MM.1S (cell line): ENCODE measurements around the gene RSF1.

Source experiments
- DNase-seq: peaks from one replicate; pipeline ENCODE4 v3.0.0-alpha.2; 2015
- H2AFZ ChIP-seq: fragments of 300-600 bp; sonication (generic); 2 replicates; pipeline ENCODE4 v1.6.0; 2016; ENCODE audit warnings: antibody characterized with exemption, low read length
- H3F3A ChIP-seq: fragments of 300-600 bp; sonication (generic); 2 replicates; pipeline ENCODE4 v1.6.1; 2016; ENCODE audit warnings: mild to moderate bottlenecking, antibody characterized with exemption, low read length, moderate library complexity, mixed read lengths; ENCODE audit not compliant: insufficient read depth
- H3K27ac ChIP-seq: fragments of 300-600 bp; sonication (generic); 2 replicates; pipeline ENCODE4 v1.5.1; 2016; ENCODE audit warnings: mild to moderate bottlenecking, low read length
- H3K27me3 ChIP-seq: fragments of 300-600 bp; sonication (generic); replicated peaks from 2 replicates; pipeline ENCODE4 v1.6.0; 2016; ENCODE audit warnings: low read length; ENCODE audit not compliant: insufficient read depth
- H3K36me3 ChIP-seq: fragments of 300-600 bp; sonication (generic); replicated peaks from 2 replicates; pipeline ENCODE4 v1.6.1; 2016; ENCODE audit warnings: mild to moderate bottlenecking, low read length, mixed read lengths; ENCODE audit not compliant: insufficient read depth
- H3K4me1 ChIP-seq: fragments of 300-600 bp; sonication (generic); 2 replicates; pipeline ENCODE4 v1.6.1; 2016; ENCODE audit warnings: low read length, mixed read lengths
- H3K4me2 ChIP-seq: fragments of 300-600 bp; sonication (generic); 2 replicates; pipeline ENCODE4 v1.6.0; 2016; ENCODE audit warnings: low read depth, low read length
- H3K4me3 ChIP-seq: fragments of 300-600 bp; sonication (generic); 2 replicates; pipeline ENCODE4 v1.5.1; 2016; ENCODE audit warnings: low read length, mixed read lengths
- H3K79me2 ChIP-seq: fragments of 300-600 bp; sonication (generic); 2 replicates; pipeline ENCODE4 v1.6.1; 2016; ENCODE audit warnings: mixed run types, low read length, mixed read lengths
- H3K9ac ChIP-seq: fragments of 300-600 bp; sonication (generic); 2 replicates; pipeline ENCODE4 v1.6.1; 2016; ENCODE audit warnings: low read length, mixed read lengths
- H3K9me2 ChIP-seq: fragments of 300-600 bp; sonication (generic); replicated peaks from 2 replicates; pipeline ENCODE4 v1.6.1; 2016; ENCODE audit warnings: mild to moderate bottlenecking, low read length, mixed read lengths; ENCODE audit not compliant: insufficient read depth
- H3K9me3 ChIP-seq: fragments of 300-600 bp; sonication (generic); replicated peaks from 2 replicates; pipeline ENCODE4 v1.6.1; 2016; ENCODE audit warnings: mild to moderate bottlenecking, low read length, mixed read lengths; ENCODE audit not compliant: insufficient read depth
- H4K20me1 ChIP-seq: fragments of 300-600 bp; sonication (generic); 2 replicates; pipeline ENCODE4 v1.6.1; 2016; ENCODE audit warnings: mild to moderate bottlenecking, low read length, moderate library complexity, mixed read lengths; ENCODE audit not compliant: insufficient read depth
- EZH2 ChIP-seq: fragments of 300-600 bp; sonication (generic); optimal IDR thresholded peaks from 2 replicates; pipeline ENCODE3; 2017; ENCODE audit warnings: low read depth, mild to moderate bottlenecking, antibody characterized with exemption, low read length, mixed read lengths
- EZH2phosphoT487 ChIP-seq: fragments of 300-600 bp; sonication (generic); IDR thresholded peaks from 2 replicates; pipeline ENCODE4 v1.6.1; 2018; ENCODE audit warnings: antibody characterized with exemption, low read length
- TF ChIP-seq, protein P1 (sequence below): fragments of 300-600 bp; sonication (generic); IDR thresholded peaks from 2 replicates; pipeline ENCODE4 v1.5.1; 2016; ENCODE audit warnings: antibody characterized with exemption, low read length, mixed read lengths

The RSF1 gene

GRCh38 chr11:77656362-77656761 lies 164.2 kb downstream of the RSF1 start:
- Histone ChIP-seq H3K27ac (no peak overlapping the region), H3K9me2 (no peaks in the 10 kb centered on the region), H3K79me2 (no peaks in the 10 kb centered on the region), H3K9me3 (no peaks in the 10 kb centered on the region), H3F3A (no peaks in the 10 kb centered on the region), H3K9ac (no peak overlapping the region), H3K27me3 (no peaks in the 10 kb centered on the region), H3K4me1 (no peaks in the 10 kb centered on the region), H3K4me3 (no peak overlapping the region), H4K20me1 (no peaks in the 10 kb centered on the region), H2AFZ (no peak overlapping the region), H3K4me2 (no peak overlapping the region), H3K36me3 (no peaks in the 10 kb centered on the region)
- no peak for TF ChIP-seq EZH2
- TF ChIP-seq, protein P1, sequence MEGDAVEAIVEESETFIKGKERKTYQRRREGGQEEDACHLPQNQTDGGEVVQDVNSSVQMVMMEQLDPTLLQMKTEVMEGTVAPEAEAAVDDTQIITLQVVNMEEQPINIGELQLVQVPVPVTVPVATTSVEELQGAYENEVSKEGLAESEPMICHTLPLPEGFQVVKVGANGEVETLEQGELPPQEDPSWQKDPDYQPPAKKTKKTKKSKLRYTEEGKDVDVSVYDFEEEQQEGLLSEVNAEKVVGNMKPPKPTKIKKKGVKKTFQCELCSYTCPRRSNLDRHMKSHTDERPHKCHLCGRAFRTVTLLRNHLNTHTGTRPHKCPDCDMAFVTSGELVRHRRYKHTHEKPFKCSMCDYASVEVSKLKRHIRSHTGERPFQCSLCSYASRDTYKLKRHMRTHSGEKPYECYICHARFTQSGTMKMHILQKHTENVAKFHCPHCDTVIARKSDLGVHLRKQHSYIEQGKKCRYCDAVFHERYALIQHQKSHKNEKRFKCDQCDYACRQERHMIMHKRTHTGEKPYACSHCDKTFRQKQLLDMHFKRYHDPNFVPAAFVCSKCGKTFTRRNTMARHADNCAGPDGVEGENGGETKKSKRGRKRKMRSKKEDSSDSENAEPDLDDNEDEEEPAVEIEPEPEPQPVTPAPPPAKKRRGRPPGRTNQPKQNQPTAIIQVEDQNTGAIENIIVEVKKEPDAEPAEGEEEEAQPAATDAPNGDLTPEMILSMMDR = no peak
- no peak for TF ChIP-seq EZH2phosphoT487
- DNase-seq = no peak

DNA sequence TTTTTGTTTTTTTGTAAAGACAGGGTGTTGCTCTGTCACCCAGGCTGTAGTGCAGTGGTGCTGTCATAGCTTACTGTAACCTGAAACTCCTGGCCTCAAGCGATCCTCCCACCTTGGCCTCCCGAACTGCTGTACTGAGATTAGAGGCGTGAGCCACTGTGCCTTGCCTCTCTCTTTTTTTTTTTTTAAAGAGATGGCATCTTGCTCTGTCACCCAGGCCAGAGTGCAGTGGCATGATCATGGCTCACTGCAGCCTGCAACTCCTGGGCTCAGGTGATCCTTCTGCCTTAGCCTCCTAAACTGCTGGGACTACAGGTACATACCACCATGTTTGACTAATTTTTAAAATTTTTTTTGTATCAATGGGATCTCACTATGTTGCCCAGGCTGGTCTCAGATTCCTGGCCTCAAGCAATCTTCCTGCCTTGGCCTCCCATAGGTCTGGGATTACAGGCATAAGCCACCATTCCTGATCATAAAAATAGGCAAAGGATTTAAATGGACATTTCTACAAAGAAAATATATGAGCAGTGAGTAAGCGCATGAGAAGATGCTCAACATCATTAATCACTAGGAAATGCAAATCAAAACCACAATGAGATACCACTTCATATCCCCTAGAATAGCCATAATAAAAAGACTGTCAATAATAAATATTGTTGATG lies 165.6 kb downstream of the RSF1 start:
- Histone ChIP-seq H3K9me2 (no peaks in the 10 kb centered on the region), H3K36me3 (no peaks in the 10 kb centered on the region), H3K79me2 (no peaks in the 10 kb centered on the region), H3F3A (no peaks in the 10 kb centered on the region), H3K4me2 (no peak overlapping the region), H4K20me1 (no peaks in the 10 kb centered on the region), H3K9ac (no peak overlapping the region), H3K4me1 (no peaks in the 10 kb centered on the region), H3K27me3 (no peaks in the 10 kb centered on the region), H3K9me3 (no peaks in the 10 kb centered on the region), H3K27ac (no peak overlapping the region), H2AFZ (no peak overlapping the region), H3K4me3 (no peak overlapping the region)
- no peak for DNase-seq
- TF ChIP-seq, protein P1 = no peak
- no peak for TF ChIP-seq EZH2phosphoT487
- TF ChIP-seq EZH2 = no peak

GRCh38 chr11:77650123-77650522 lies 170.4 kb downstream of the RSF1 start:
- no peaks in the 10 kb centered on the region for H3K9me2 ChIP-seq
- H3K9me3 ChIP-seq = no peaks in the 10 kb centered on the region
- no peaks in the 10 kb centered on the region for H3K4me1 ChIP-seq
- TF ChIP-seq EZH2phosphoT487 (no peak), EZH2 (no peak)
- TF ChIP-seq, protein P1 = no peak
- no peak for DNase-seq
- no peak overlapping the region for H3K27ac ChIP-seq
- no peaks in the 10 kb centered on the region for H4K20me1 ChIP-seq
- no peaks in the 10 kb centered on the region for H3K36me3 ChIP-seq
- H3K4me2 ChIP-seq = no peak overlapping the region
- H3K4me3 ChIP-seq = no peak overlapping the region
- H3K9ac ChIP-seq = no peak overlapping the region
- no peaks in the 10 kb centered on the region for H3K27me3 ChIP-seq
- no peak overlapping the region for H2AFZ ChIP-seq
- H3F3A ChIP-seq = no peaks in the 10 kb centered on the region
- H3K79me2 ChIP-seq = no peaks in the 10 kb centered on the region
